NCI-H524 treated with DMSO at 0.1 percent for 48 hours (cell line): ENCODE measurements around the gene NPY2R.

Experiments
- DNase-seq: peaks from one replicate; lab custom pipeline; 2025; lab: John Stamatoyannopoulos, UW

NPY2R gene

DNA sequence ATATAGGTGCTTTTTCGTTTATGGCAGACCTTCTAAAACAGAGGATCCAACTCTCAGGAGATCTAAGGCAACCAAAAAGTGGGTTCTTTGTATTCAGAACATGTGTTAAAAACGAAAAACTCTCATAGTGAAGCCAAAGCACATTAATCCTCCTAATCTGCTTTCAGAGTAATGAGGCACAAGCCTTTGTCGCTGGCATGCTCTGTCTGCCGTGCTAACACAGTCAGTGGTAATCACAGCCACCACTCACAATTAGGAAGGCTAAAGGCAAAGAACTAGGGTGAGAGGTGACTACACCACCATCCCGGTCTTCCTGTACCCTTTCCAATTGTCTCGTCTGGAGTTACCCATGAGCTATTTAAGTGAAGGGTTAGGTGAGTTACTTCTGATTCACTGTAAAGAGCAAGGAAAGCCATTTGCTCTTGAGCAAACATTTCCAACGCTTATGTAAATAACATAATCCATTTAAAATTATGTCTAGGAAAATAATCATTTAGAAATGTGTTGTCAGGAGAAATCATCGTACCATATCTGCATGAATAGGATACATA lies 40.7 kb downstream of the NPY2R start:
- DNase-seq, result no peak

GRCh38 chr4:155252327-155252726 lies 43.9 kb downstream of the NPY2R start:
- DNase-seq, result no peak

- no peak for DNase-seq
Observed at GRCh38 chr4:155263480-155263879, 55.0 kb downstream of the NPY2R start.

- no peak for DNase-seq
Observed at GRCh38 chr4:155265113-155265512, 56.7 kb downstream of the NPY2R start.
